Tibial artery (tissue), 4 donors: ENCODE data around the gene EWSR1.

ENCODE experiments used
- DNase-seq, 2 donors: peaks; one replicate each; pipeline ENCODE4 v3.0.0-alpha.2; 2019
- H3K27ac ChIP-seq, 2 donors: fragments of 200-600 bp; sonication (generic) in 1 of 2; 1 replicate in 1 of 2; 2 replicates in 1 of 2; pipeline ENCODE4 v1.5.1; 2018 to 2019; ENCODE audit warnings: mild to moderate bottlenecking in 1 of 2
- H3K27me3 ChIP-seq, 2 donors: fragments of 200-600 bp; sonication (generic) in 1 of 2; one replicate each; pipeline versions ENCODE4 v1.5.1 to v1.6.0; 2016 to 2019
- H3K36me3 ChIP-seq, 3 donors: fragments of 200-600 bp; sonication (generic) in 2 of 3; one replicate each; pipeline ENCODE4 v1.5.1; 2016 to 2019; ENCODE audit warnings: mild to moderate bottlenecking in 2 of 3
- H3K4me1 ChIP-seq, 4 donors: fragments of 200-600 bp; sonication (generic) in 2 of 4; 1 replicate in 3 of 4; 2 replicates in 1 of 4; pipeline ENCODE4 v1.5.1; 2016 to 2019
- H3K4me3 ChIP-seq, 2 donors: fragments of 200-600 bp; sonication (generic) in 1 of 2; 1 replicate in 1 of 2; 2 replicates in 1 of 2; pipeline ENCODE4 v1.5.1; 2018 to 2019; ENCODE audit warnings: mild to moderate bottlenecking in 2 of 2
- H3K9me3 ChIP-seq, 3 donors: fragments of 200-600 bp; sonication (generic) in 1 of 3; one replicate each; pipeline ENCODE4 v1.5.1; 2016 to 2019
- CTCF ChIP-seq, 2 experiments: fragments of 200-600 bp in 1 of 2; fragments of 450-650 bp in 1 of 2; IDR thresholded peaks; one replicate each; pipeline ENCODE4 v1.5.1; 2017 to 2019; ENCODE audit warnings: antibody characterized with exemption in 2 of 2, mild to moderate bottlenecking in 1 of 2, moderate library complexity in 1 of 2
- intact Hi-C: fragments of 100-400 bp; cut with DNase I; formaldehyde crosslinking; loops from one replicate; pipeline ENCODE4 v1.15.0; 2023; ENCODE audit warnings: low total_unique reads

Gene EWSR1

DNA sequence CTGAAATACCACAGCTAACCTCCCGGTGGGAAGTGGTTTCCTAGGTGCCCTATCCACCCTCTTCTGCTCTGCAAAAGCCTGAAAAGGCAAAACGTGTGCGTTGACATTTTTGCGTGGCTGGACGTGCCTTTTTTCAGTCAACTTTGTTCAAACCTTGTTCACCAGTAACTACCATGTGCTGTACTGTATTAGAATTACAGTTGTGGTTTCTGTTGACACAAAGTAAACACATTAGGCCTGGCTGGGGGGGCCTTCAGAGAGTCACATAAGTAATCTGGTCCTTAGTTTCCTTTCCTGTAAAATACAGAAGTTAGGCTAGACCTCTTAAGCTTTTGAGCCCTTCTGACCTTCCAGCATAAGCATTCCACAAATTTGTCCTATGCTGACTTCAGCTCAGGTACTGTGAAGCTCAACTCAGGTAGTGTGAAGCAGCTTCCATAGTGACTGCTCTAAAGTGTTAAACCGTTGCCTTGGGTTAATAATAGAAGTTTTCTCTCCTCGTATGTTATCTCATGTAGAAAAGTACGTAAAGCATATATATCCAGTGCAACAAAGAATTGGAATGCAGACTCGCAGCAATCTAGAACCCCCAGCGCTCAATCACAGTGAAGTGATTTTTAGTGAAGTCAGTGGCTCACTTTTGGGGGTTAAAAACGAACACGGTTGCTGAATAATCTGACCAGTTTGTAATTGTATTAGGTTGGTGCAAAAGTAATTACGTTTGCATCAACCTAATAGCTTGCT is 1.8 kb downstream of the EWSR1 start:
- no peak for TF ChIP-seq CTCF (IDR thresholded peaks at IDR 0.05)
- DNase-seq: peak in 1 of 2 donors; percentile 37
- H3K9me3 ChIP-seq: no peaks in the 10 kb centered on the region
- intact Hi-C loops: loop anchor here (5.0 to 10.0 kb wide), 2 partner anchors 37 to 385 kb away; partner anchors contain the start of genes GAS2L1 and ZNRF3
- peak overlapping the region; percentile 90 to 95 for H3K4me3 ChIP-seq
- H3K36me3 ChIP-seq: peaks cover 26 to 29% (median 28%) of the 10 kb centered on the region in 3 donors
- peak overlapping the region; percentile 98 to 99 for H3K27ac ChIP-seq
- H3K27me3 ChIP-seq: no peaks in the 10 kb centered on the region
- H3K4me1 ChIP-seq: peaks cover 0 to 67% (median 38%) of the 10 kb centered on the region in 4 donors

GRCh38 chr22:29270475-29271271 is 2.6 kb downstream of the EWSR1 start:
- intact Hi-C loops: no loop called here
- peaks cover 26 to 37% (median 35%) of the 10 kb centered on the region in 3 donors for H3K36me3 ChIP-seq
- peak overlapping the region; percentile 90 to 95 for H3K4me3 ChIP-seq
- H3K4me1 ChIP-seq: peaks cover 0 to 74% (median 42%) of the 10 kb centered on the region in 4 donors
- H3K27me3 ChIP-seq: no peaks in the 10 kb centered on the region
- H3K9me3 ChIP-seq: no peaks in the 10 kb centered on the region
- H3K27ac ChIP-seq: peak overlapping the region; percentile 98 to 99
- DNase-seq: peak in 1 of 2 donors; percentile 39
- TF ChIP-seq CTCF (IDR thresholded peaks at IDR 0.05): no peak

DNA sequence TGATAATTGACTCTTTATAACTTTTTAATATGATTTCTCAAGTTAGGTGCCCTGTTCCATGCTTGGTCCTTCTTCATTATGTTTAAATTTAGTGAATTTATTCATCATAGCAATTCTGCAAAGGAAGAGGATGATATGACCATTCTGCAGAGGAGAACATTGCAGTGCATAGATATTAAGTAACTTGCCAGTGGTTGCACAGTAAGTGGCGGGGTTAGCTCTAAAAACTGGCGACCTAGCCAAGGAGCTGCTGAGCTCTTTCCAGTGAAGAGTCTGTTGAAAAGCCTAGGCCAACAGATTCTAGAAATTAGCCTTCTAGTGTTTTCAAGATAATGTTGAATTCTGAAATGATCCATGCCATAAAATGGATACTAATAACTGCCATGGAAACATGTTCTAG is 4.6 kb downstream of the EWSR1 start:
- Histone ChIP-seq H3K27me3 (no peaks in the 10 kb centered on the region), H3K9me3 (no peaks in the 10 kb centered on the region), H3K4me1 (peaks cover 0 to 78% (median 28%) of the 10 kb centered on the region in 4 donors), H3K36me3 (peaks cover 43 to 55% (median 51%) of the 10 kb centered on the region in 3 donors), H3K4me3 (no peak overlapping the region), H3K27ac (no peak overlapping the region)
- no peak for DNase-seq
- intact Hi-C loops: no loop called here
- no peak for TF ChIP-seq CTCF (IDR thresholded peaks at IDR 0.05)

GRCh38 chr22:29275167-29275566 is 7.1 kb downstream of the EWSR1 start:
- Histone ChIP-seq H3K36me3 (peaks cover 68 to 80% (median 72%) of the 10 kb centered on the region in 3 donors), H3K27me3 (no peaks in the 10 kb centered on the region), H3K27ac (no peak overlapping the region), H3K4me1 (peaks cover 0 to 68% (median 28%) of the 10 kb centered on the region in 4 donors), H3K9me3 (no peaks in the 10 kb centered on the region), H3K4me3 (no peak overlapping the region)
- TF ChIP-seq CTCF (IDR thresholded peaks at IDR 0.05): no peak
- no peak for DNase-seq
- intact Hi-C loops: no loop called here

DNA sequence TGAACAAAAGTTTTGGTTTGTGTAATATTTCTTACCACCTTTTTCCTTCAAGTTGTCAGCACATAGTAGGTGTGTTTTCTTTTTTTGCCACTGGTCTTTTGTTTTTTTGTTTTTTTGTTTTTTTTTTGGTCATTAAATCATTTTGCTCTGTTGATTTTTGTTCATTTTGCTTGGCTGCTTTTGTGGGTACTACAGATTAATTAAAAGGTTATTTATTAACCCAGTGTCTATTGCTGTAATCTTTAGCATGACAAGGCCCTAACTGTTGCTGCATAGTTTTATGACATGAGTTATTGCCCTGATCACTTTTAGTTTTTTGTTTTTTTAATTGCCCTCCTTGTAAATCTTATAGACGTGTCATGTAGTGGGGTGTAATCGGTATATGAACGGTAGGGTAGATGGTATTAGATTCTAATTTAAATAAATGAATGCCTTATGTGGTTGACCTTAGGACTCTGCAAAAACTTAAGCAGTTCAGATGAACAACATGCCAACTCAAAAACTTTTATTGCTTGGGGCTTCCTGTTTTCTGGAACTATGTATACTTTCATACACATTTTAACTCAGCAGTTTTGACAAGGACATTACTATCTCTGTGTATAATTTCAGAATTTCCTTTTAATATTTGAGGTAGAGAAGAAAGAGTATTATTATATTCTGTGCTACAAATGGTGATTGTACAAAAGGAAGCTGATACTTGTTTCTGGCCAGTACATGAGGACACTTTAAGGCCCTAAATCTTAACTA is 7.9 kb downstream of the EWSR1 start:
- Histone ChIP-seq H3K27ac (no peak overlapping the region), H3K36me3 (peaks cover 77 to 84% (median 77%) of the 10 kb centered on the region in 3 donors), H3K9me3 (no peaks in the 10 kb centered on the region), H3K27me3 (no peaks in the 10 kb centered on the region), H3K4me1 (peaks cover 0 to 59% (median 27%) of the 10 kb centered on the region in 4 donors), H3K4me3 (no peak overlapping the region)
- no peak for DNase-seq
- intact Hi-C loops: no loop called here
- no peak for TF ChIP-seq CTCF (IDR thresholded peaks at IDR 0.05)
